H9 (cell line): ENCODE results near the gene NPY2R. TPM values are rescaled to one million over a fixed set of nuclear protein-coding genes. Genes with fewer than 3 reads are reported as not detected.

Source experiments
- DNase-seq: peaks from one replicate; pipeline ENCODE4 v3.0.0-alpha.2; 2017
- H2AFZ ChIP-seq: one replicate; pipeline ENCODE4 v1.6.1; 2013; ENCODE audit warnings: mild to moderate bottlenecking, low read length, control low read depth, moderate library complexity
- H2AK5ac ChIP-seq: 2 replicates; pipeline ENCODE4 v1.6.1; 2013; ENCODE audit warnings: low read length, control low read depth, mixed read lengths; ENCODE audit not compliant: insufficient read length
- H2BK120ac ChIP-seq: one replicate; pipeline ENCODE4 v1.6.1; 2013; ENCODE audit warnings: low read depth, mild to moderate bottlenecking, low read length, control low read depth, inconsistent platforms; ENCODE audit not compliant: poor library complexity, severe bottlenecking
- H2BK12ac ChIP-seq: 2 replicates; pipeline ENCODE4 v1.6.1; 2013; ENCODE audit warnings: low read length, control low read depth, mixed read lengths, low read depth; ENCODE audit not compliant: insufficient read length
- H2BK15ac ChIP-seq: 2 replicates; pipeline ENCODE4 v1.6.1; 2013; ENCODE audit warnings: low read depth, low read length, control low read depth
- H2BK20ac ChIP-seq: one replicate; pipeline ENCODE4 v1.6.1; 2013; ENCODE audit warnings: low read depth, mild to moderate bottlenecking, low read length, control low read depth, inconsistent platforms; ENCODE audit not compliant: poor library complexity, severe bottlenecking
- H2BK5ac ChIP-seq: 2 replicates; pipeline ENCODE4 v1.6.1; 2013; ENCODE audit warnings: low read length, control low read depth, mixed read lengths; ENCODE audit not compliant: insufficient read length
- H3K14ac ChIP-seq: 2 replicates; pipeline ENCODE4 v1.6.1; 2013; ENCODE audit warnings: low read length, control low read depth; ENCODE audit not compliant: insufficient read depth
- H3K18ac ChIP-seq: 2 replicates; pipeline ENCODE4 v1.6.1; 2013; ENCODE audit warnings: low read depth, mild to moderate bottlenecking, mixed read lengths, low read length, control low read depth; ENCODE audit not compliant: insufficient read length
- H3K23ac ChIP-seq: 2 replicates; pipeline ENCODE4 v1.6.1; 2013; ENCODE audit warnings: low read length, control low read depth, mixed read lengths, low read depth; ENCODE audit not compliant: insufficient read length
- H3K23me2 ChIP-seq: 2 replicates; pipeline ENCODE4 v1.6.1; 2013; ENCODE audit warnings: low read depth, mild to moderate bottlenecking, mixed read lengths, low read length, control low read depth; ENCODE audit not compliant: insufficient read length, poor library complexity, severe bottlenecking
- H3K27ac ChIP-seq: 2 replicates; pipeline ENCODE4 v1.5.1; 2013; ENCODE audit warnings: low read length, control low read depth, mixed read lengths, low read depth; ENCODE audit not compliant: insufficient read length
- H3K27me3 ChIP-seq: 2 replicates; pipeline ENCODE4 v1.6.1; 2013; ENCODE audit warnings: low read length, control low read depth, inconsistent platforms; ENCODE audit not compliant: insufficient read depth
- H3K4ac ChIP-seq: 2 replicates; pipeline ENCODE4 v1.6.1; 2013; ENCODE audit warnings: low read depth, mild to moderate bottlenecking, control low read depth, inconsistent platforms, low read length, moderate library complexity
- H3K4me1 ChIP-seq: 2 replicates; pipeline ENCODE4 v1.6.1; 2013; ENCODE audit warnings: low read length, control low read depth, inconsistent platforms; ENCODE audit not compliant: insufficient read depth
- H3K4me2 ChIP-seq: 2 replicates; pipeline ENCODE4 v1.6.1; 2013; ENCODE audit warnings: low read length, control low read depth, mixed read lengths; ENCODE audit not compliant: insufficient read length, insufficient read depth
- H3K56ac ChIP-seq: 2 replicates; pipeline ENCODE4 v1.6.1; 2013; ENCODE audit warnings: low read depth, mild to moderate bottlenecking, mixed read lengths, low read length, control low read depth; ENCODE audit not compliant: insufficient read length
- H3K79me1 ChIP-seq: 2 replicates; pipeline ENCODE4 v1.6.1; 2013; ENCODE audit warnings: low read depth, mild to moderate bottlenecking, moderate library complexity, low read length, control low read depth, inconsistent platforms; ENCODE audit not compliant: insufficient read depth, poor library complexity, severe bottlenecking
- H3K79me2 ChIP-seq: 2 replicates; pipeline ENCODE4 v1.6.1; 2013; ENCODE audit warnings: low read length, control low read depth, inconsistent platforms; ENCODE audit not compliant: insufficient read depth
- H3K9ac ChIP-seq: 2 replicates; pipeline ENCODE4 v1.6.1; 2013; ENCODE audit warnings: low read length, control low read depth, mixed read lengths; ENCODE audit not compliant: insufficient read length; ENCODE audit errors: extremely low read depth
- H3K9me3 ChIP-seq: one replicate; pipeline ENCODE4 v1.6.1; 2013; ENCODE audit warnings: low read depth, low read length, inconsistent platforms; ENCODE audit not compliant: control insufficient read depth
- H3T11ph ChIP-seq: one replicate; pipeline ENCODE4 v1.6.1; 2013; ENCODE audit warnings: mild to moderate bottlenecking, low read length, control low read depth, inconsistent platforms
- H4K20me1 ChIP-seq: one replicate; pipeline ENCODE4 v1.6.1; 2013; ENCODE audit not compliant: control insufficient read depth, insufficient read length, insufficient read depth
- H4K5ac ChIP-seq: 2 replicates; pipeline ENCODE4 v1.6.1; 2013; ENCODE audit warnings: low read depth, mild to moderate bottlenecking, mixed read lengths, low read length, control low read depth; ENCODE audit not compliant: insufficient read length
- H4K8ac ChIP-seq: replicated peaks from 2 replicates; pipeline ENCODE4 v1.6.1; 2013; ENCODE audit warnings: low read length, control low read depth, mixed read lengths, low read depth; ENCODE audit not compliant: insufficient read length
- H4K91ac ChIP-seq: 2 replicates; pipeline ENCODE4 v1.6.1; 2013; ENCODE audit warnings: low read depth, mild to moderate bottlenecking, moderate library complexity, mixed read lengths, low read length, control low read depth; ENCODE audit not compliant: insufficient read length
- H3K27ac Mint-ChIP-seq, 3 experiments: 2 replicates in 2 of 3; 3 replicates in 1 of 3; pipeline ENCODE4 v1.8.0; 2020 to 2021; ENCODE audit warnings: mixed read lengths in 3 of 3, mild to moderate bottlenecking in 1 of 3, moderate library complexity in 1 of 3
- H3K27me3 Mint-ChIP-seq: 2 replicates; pipeline ENCODE4 v1.8.0; 2021; ENCODE audit warnings: low read depth, mild to moderate bottlenecking, moderate library complexity, mixed read lengths
- H3K36me3 Mint-ChIP-seq, 3 experiments: 2 replicates in 2 of 3; 3 replicates in 1 of 3; pipeline ENCODE4 v1.8.0; 2020 to 2021; ENCODE audit warnings: low read depth in 3 of 3, mixed read lengths in 3 of 3; ENCODE audit not compliant: insufficient read depth in 1 of 3
- H3K4me1 Mint-ChIP-seq, 2 experiments: 2 replicates each; pipeline ENCODE4 v1.8.0; 2020; ENCODE audit warnings: mixed read lengths in 2 of 2
- H3K4me3 Mint-ChIP-seq, 2 experiments: 2 replicates in 1 of 2; 3 replicates in 1 of 2; pipeline ENCODE4 v1.8.0; 2020 to 2021; ENCODE audit warnings: mild to moderate bottlenecking in 2 of 2, mixed read lengths in 2 of 2, moderate library complexity in 1 of 2
- H3K9me3 Mint-ChIP-seq, 2 experiments: 2 replicates in 1 of 2; 3 replicates in 1 of 2; pipeline ENCODE4 v1.8.0; 2020; ENCODE audit warnings: mild to moderate bottlenecking in 2 of 2, mixed read lengths in 2 of 2, moderate library complexity in 1 of 2
- CTCF ChIP-seq: fragments of 200-600 bp; sonication (generic); conservative IDR thresholded peaks from 3 replicates; pipeline ENCODE4 v1.8.0; 2021; ENCODE audit warnings: antibody characterized with exemption, mild to moderate bottlenecking
- WGBS: extraction: QIAGEN DNeasy Blood & Tissue Kit; methylation state at CpG from one replicate; pipeline ENCODE4 v1.1.7; 2013; ENCODE audit warnings: missing lambda C conversion rate, low lambda C conversion rate, mixed read lengths; ENCODE audit not compliant: insufficient read length; ENCODE audit errors: extremely low coverage; 5-methylcytosine and 5-hydroxymethylcytosine counted together
- total RNA-seq: library from RNA; stranded (reverse); gene quantifications from 2 replicates; pipeline ENCODE4 v1.2.1, GENCODE V29; 2021

The NPY2R gene
- total RNA-seq, 1 experiment from 2014 or later = 0.09 TPM

GRCh38 chr4:155186972-155187371, 21.5 kb upstream of the NPY2R start:
- H3K79me2 ChIP-seq = no peaks in the 10 kb centered on the region
- no peaks in the 10 kb centered on the region for H4K20me1 ChIP-seq
- no peaks in the 10 kb centered on the region for H3K36me3 Mint-ChIP-seq
- no peak overlapping the region for H2BK5ac ChIP-seq
- H3K23ac ChIP-seq = no peak overlapping the region
- H3K9me3 ChIP-seq = no peaks in the 10 kb centered on the region
- H2AK5ac ChIP-seq = no peak overlapping the region
- no peaks in the 10 kb centered on the region for H3K4me1 Mint-ChIP-seq
- no peak overlapping the region for H4K8ac ChIP-seq
- no peak overlapping the region for H4K91ac ChIP-seq
- no peak overlapping the region for H3K56ac ChIP-seq
- no peaks in the 10 kb centered on the region for H3K4me1 ChIP-seq
- no peak overlapping the region for H2BK120ac ChIP-seq
- no peak overlapping the region for H2BK12ac ChIP-seq
- no peak overlapping the region for H3K4ac ChIP-seq
- H3K27me3 Mint-ChIP-seq = no peaks in the 10 kb centered on the region
- H3K9ac ChIP-seq = no peak overlapping the region
- TF ChIP-seq CTCF = no peak
- H3K27me3 ChIP-seq = no peaks in the 10 kb centered on the region
- H3K27ac Mint-ChIP-seq = no peak overlapping the region
- no peaks in the 10 kb centered on the region for H3K9me3 Mint-ChIP-seq
- no peak overlapping the region for H3K4me2 ChIP-seq
- H3K79me1 ChIP-seq = no peaks in the 10 kb centered on the region
- DNase-seq = no peak
- no peak overlapping the region for H3K14ac ChIP-seq
- no peak overlapping the region for H4K5ac ChIP-seq
- H3T11ph ChIP-seq = no peak overlapping the region
- H2AFZ ChIP-seq = no peak overlapping the region
- no peaks in the 10 kb centered on the region for H3K23me2 ChIP-seq
- H2BK15ac ChIP-seq = no peak overlapping the region
- H3K27ac ChIP-seq = no peak overlapping the region
- H3K4me3 Mint-ChIP-seq = no peak overlapping the region
- no peak overlapping the region for H3K18ac ChIP-seq
- no peak overlapping the region for H2BK20ac ChIP-seq
- no CpG with 5 or more reads among the region's 2 CpGs for WGBS
